Mucosa of descending colon (tissue), 3 donors: ENCODE measurements around the gene ZNF226. TPM values are rescaled to one million over a fixed set of nuclear protein-coding genes. Genes with fewer than 3 reads are reported as not detected.
"Not testable (repeated sequence)": the region's sequence is repeated elsewhere in the genome, so short reads cannot be mapped to it uniquely, and the experiment has no call there.

Experiments
- ATAC-seq: fragments of 200-7000 bp; cut with Tn5 transposase; one replicate; pipeline ENCODE4 v1.9.1; 2020; ENCODE audit warnings: mild to moderate bottlenecking, moderate library complexity
- DNase-seq, 3 donors: peaks; one replicate each; pipeline ENCODE4 v3.0.0-alpha.2; 2020
- H3K36me3 ChIP-seq: fragments of 200-600 bp; one replicate; pipeline ENCODE4 v1.8.0; 2021; ENCODE audit warnings: low read depth, mild to moderate bottlenecking
- H3K4me1 ChIP-seq: fragments of 200-600 bp; one replicate; pipeline ENCODE4 v1.8.0; 2021; ENCODE audit warnings: low read depth, mild to moderate bottlenecking
- H3K4me3 ChIP-seq: fragments of 200-600 bp; one replicate; pipeline ENCODE4 v1.8.0; 2021; ENCODE audit warnings: mild to moderate bottlenecking
- H3K9me3 ChIP-seq: fragments of 200-600 bp; one replicate; pipeline ENCODE4 v1.8.0; 2021; ENCODE audit warnings: mild to moderate bottlenecking
- CTCF ChIP-seq: fragments of 200-600 bp; IDR thresholded peaks from one replicate; pipeline ENCODE4 v1.8.0; 2022; ENCODE audit warnings: antibody characterized with exemption, mild to moderate bottlenecking
- intact Hi-C, 2 donors: fragments of 100-400 bp; cut with DNase I in 1 of 2; cut with micrococcal nuclease in 1 of 2; formaldehyde crosslinking; loops; one replicate each; pipeline versions ENCODE4 v1.11.0 to v1.11.1; 2022; cut with DNase I, micrococcal nuclease
- total RNA-seq, 3 donors: library from RNA; stranded (reverse); fragmentation: NEBNext Ultra II Directional in 2 of 3; extraction: Animal tissue kit (Norgen Biotek cat#: 25700) in 2 of 3; gene quantifications; one replicate each; pipeline versions ENCODE4 v1.2.1 to v1.2.4, GENCODE V29; 2021 to 2023
- donor health status: DM: no; HTN: no; CAD: no; lungs with moderate emphysema.
- donor health status: DM: no; HTN: no; CAD: no.
- donor health status: DM: no; HTN: yes; CAD: no.

The ZNF226 gene
- total RNA-seq, 3 donors from 2014 or later, result 17.9 to 23.1 (median 23.0) TPM

GRCh38 chr19:44212866-44213346 lies 48.0 kb downstream of the ZNF226 start:
- H3K4me1 ChIP-seq, result no peaks in the 10 kb centered on the region
- H3K4me3 ChIP-seq, result peak overlapping the region; percentile 65
- H3K9me3 ChIP-seq, result peaks cover 5% of the 10 kb centered on the region
- intact Hi-C loops, result no loop called here
- TF ChIP-seq CTCF, result no peak
- DNase-seq, result no peak
- H3K36me3 ChIP-seq, result no peaks in the 10 kb centered on the region
- ATAC-seq, result peak; percentile 5

- DNase-seq, intact Hi-C loops, H3K4me3 ChIP-seq, ATAC-seq, H3K36me3 ChIP-seq, H3K4me1 ChIP-seq: not testable (repeated sequence)
- H3K9me3 ChIP-seq, result peaks cover 20% of the 10 kb centered on the region
Observed at GRCh38 chr19:44219926-44220325, 55.0 kb downstream of the ZNF226 start.

- DNase-seq, H3K36me3 ChIP-seq, intact Hi-C loops, H3K4me3 ChIP-seq, H3K4me1 ChIP-seq, ATAC-seq: not testable (repeated sequence)
- H3K9me3 ChIP-seq, result peaks cover 22% of the 10 kb centered on the region
Observed at GRCh38 chr19:44220761-44221160, 55.9 kb downstream of the ZNF226 start.

- H3K4me1 ChIP-seq, intact Hi-C loops, H3K36me3 ChIP-seq, ATAC-seq, H3K4me3 ChIP-seq, DNase-seq: not testable (repeated sequence)
- peaks cover 27% of the 10 kb centered on the region for H3K9me3 ChIP-seq
Observed at GRCh38 chr19:44221291-44221690, 56.4 kb downstream of the ZNF226 start.

Other genes with a start within 250 kb of the ZNF226 start
- 10 to 100 TPM in 2 of 3 donors, 1 to 10 TPM in 1; 9.8 to 15.9 (median 13.4) TPM for gene ZNF45, start 229.8 kb upstream of the ZNF226 start, total RNA-seq
- 1 to 10 TPM; 1.9 to 5.8 (median 1.9) TPM for gene ZNF221, start 213.9 kb upstream of the ZNF226 start, total RNA-seq
- 1 to 10 TPM; 5.4 to 8.6 (median 6.7) TPM for gene ZNF155, start 180.9 kb upstream of the ZNF226 start, total RNA-seq
- gene ZNF230, start 162.1 kb upstream of the ZNF226 start, total RNA-seq, result 1 to 10 TPM; 3.2 to 5.2 (median 3.8) TPM
- gene ZNF222, start 139.7 kb upstream of the ZNF226 start, total RNA-seq, result 1 to 10 TPM; 1.1 to 2.9 (median 1.3) TPM
- 1 to 10 TPM; 4.7 to 8.7 (median 6.0) TPM for gene ZNF223, start 113.1 kb upstream of the ZNF226 start, total RNA-seq
- gene ZNF284, start 92.9 kb upstream of the ZNF226 start, total RNA-seq, result 1 to 10 TPM; 1.9 to 2.3 (median 2.1) TPM
- gene ZNF224, start 70.7 kb upstream of the ZNF226 start, total RNA-seq, result 10 to 100 TPM; 25.5 to 38.3 (median 29.8) TPM
- 1 to 10 TPM; 2.2 to 4.8 (median 3.2) TPM for gene ZNF225, start 51.7 kb upstream of the ZNF226 start, total RNA-seq
- 10 to 100 TPM in 2 of 3 donors, 1 to 10 TPM in 1; 4.7 to 11.1 (median 10.9) TPM for gene ZNF234, start 23.5 kb upstream of the ZNF226 start, total RNA-seq
- gene ZNF227, start 47.4 kb downstream of the ZNF226 start, total RNA-seq, result 10 to 100 TPM; 11.3 to 25.3 (median 12.6) TPM
- 1 to 10 TPM; 1.1 to 6.8 (median 1.2) TPM for gene ZNF233, start 94.8 kb downstream of the ZNF226 start, total RNA-seq
- 10 to 100 TPM in 1 of 3 donors, 1 to 10 TPM in 2; 5.0 to 11.7 (median 9.8) TPM for gene ZNF235, start 139.9 kb downstream of the ZNF226 start, total RNA-seq
- 1 to 10 TPM; 3.5 to 7.5 (median 6.6) TPM for gene ZNF112, start 191.6 kb downstream of the ZNF226 start, total RNA-seq
- gene ZNF285, start 236.5 kb downstream of the ZNF226 start, total RNA-seq, result 1 to 10 TPM; 1.3 to 4.4 (median 1.5) TPM